ENCODE results near the gene CORO6.
"Not testable (repeated sequence)": the region's sequence is repeated elsewhere in the genome, so short reads cannot be mapped to it uniquely, and the experiment has no call there.

Gene CORO6

DNA sequence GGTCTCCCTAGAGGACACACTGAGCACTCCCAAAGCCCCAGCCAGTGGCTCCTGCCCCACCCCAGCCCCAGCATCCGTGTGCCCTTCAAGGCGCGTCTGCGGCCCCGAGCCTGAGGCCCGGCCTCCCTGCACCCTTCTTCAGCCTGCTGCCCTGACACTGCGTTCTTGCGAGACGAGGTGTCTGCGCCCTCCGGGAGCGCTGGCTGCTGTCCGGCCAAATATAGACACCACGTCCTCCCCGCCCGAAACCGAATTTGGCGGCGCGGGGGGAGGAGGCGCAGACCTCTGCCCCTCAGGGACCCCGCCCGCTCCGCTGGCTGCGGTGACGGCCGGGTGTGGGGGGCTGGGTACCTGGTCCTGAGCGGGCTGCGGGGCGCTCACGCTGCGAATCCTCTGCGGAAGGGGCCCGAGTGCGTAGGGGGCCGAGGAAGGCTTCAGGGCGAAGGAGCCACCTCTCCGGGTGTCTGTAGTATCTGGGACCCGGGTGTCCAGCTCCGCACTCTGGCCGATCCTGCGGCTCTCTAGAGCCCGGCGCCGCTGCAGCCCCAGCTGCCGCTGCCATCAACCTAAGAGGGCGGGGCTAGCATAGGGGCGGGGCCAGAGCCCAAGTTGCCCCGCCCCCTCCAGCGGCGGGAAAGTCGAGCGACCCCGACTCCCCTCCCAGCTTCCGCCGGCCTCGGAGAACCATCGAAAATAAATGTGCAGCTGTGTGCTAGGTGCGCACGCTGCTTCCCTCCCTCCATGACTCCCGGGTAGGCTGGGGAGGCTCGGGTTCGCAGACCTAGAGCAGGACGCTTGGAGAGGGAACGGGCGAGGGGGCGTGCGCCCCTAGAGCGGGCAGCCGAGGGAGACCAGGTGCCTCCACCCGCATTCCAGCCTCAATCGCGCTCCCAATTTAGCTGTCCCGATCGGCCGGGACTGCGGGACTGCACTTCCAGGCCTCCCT, at the start of gene CORO6:
CORO6 (minus strand) TSS at position 576 of the 946 bp plus-strand sequence. CDS start 1,491 bp downstream, outside the sequence.
- no peak for DNase-seq

DNA sequence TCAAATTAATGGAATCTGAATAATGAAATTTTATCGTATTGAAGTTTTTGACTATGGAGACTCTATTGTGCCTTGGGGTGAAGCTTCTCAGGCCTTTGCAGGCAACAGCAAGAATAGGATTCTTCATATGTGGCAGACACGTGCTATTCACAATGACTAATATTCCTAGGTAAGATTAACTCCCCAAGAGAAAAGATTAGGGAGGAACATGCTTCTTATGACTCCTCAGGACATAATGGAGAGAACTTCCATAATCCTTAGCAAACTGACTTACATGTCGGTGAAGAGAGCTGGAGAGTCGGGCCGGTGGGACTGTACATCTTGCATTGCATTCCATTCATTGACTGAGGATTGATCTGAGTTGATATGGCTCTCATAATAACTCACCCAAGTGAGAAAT, 48.9 kb upstream of the CORO6 start:
- no peak for DNase-seq

DNA sequence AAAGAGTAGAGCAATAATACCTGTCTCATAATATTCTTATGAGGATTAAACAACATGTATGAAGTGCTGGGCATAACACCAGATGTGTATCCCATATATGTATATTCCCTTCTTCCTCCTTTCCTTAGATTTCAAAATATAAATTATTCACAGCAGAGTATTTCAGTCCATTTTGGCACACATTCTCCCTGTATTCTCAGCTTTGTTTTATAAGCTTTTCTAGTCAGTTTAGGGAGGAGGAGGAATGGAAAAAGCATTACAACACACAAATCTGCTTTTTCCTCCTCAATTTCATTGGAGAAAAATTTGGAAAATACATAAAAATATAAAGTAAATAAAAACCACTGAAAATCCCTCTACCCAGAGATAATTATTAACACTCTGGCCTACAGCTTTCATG, 46.6 kb upstream of the CORO6 start:
- DNase-seq: no peak

DNA sequence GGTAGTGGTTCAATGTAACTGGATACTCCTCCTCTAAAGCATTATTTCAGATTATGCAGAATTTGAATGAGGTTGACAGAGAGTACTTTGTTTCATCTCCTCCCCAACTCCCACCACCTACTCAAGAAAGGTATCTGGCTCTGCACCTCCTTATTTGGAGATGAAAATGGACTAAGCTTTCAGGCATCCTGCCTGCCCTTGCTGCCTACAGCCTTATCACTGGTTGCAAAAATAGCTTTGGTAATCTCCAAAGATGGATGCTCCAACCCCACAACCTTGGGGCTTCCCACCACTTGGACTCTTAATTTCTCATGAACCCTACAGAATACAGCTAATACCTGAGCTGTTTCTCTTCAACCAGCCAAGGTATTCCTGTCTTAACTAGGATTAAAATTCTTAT, 45.3 kb upstream of the CORO6 start:
- DNase-seq: no peak

DNA sequence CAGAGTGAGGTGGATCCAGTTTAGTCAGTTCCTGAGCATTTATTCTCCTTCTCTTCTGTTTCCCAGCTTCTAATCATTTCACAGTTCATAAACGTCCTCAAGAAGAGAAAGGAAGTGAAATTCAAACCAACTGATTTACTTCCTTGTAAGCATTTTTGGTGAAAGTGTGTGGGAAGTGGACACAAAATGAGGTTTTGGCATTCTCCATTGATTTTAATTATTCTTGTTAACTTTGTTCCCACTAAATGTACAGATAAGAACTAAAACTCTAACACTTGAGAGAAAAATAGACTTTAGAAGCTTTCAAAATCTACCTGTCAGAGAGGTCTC, 42.7 kb upstream of the CORO6 start:
- no peak for DNase-seq

DNA sequence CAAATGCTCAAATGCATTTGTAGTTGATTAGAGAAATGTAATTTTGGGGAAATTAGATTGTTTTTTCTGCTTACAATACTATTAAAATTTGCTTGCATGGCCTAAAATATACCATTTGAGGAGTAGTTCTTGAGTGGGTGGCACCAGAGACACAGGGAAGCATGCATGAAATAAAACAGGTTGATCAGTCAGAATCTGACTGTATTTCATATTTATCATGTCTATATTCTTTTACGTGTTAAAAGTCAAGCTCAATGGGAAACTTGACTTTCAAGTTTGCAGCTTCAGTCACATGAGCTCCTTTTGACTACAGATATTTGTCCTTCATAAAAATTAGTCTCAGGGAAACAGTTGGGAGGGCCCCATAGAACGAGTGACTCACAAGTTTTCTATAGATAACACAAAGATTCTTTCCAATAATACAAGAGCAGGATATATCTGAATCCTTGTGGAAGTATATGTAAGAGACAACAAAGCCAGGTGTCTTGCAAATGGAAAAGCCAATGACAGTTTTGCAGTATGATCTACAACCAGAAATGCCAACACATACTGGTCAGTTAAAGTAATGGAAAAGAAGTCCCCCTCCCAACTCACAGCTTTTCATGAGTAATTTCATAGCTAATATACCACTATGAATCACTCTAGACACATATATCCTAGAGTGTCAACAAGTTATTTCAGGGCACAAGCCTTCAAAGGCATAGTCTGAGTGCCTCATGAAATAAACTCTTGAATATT, 42.2 kb upstream of the CORO6 start:
- no peak for DNase-seq

DNA sequence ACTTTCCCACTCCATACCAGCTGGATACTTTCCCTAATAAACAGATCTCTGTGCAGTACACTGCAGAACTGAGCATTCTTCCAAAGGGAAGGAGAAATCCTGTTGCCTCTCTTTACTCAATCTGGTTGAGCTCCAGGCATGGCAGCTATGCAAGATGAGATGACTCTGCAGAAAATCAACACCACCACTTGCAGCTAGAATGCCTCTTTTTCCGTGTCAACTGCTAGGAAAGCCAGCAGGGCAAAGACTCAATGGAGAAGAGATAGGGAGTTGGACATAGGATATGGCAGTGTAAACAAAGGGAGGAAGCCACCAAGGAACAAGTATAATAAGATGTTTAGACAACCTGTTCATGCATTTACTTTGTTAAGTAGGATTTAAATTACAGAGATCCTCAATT, 40.4 kb upstream of the CORO6 start:
- no peak for DNase-seq

DNA sequence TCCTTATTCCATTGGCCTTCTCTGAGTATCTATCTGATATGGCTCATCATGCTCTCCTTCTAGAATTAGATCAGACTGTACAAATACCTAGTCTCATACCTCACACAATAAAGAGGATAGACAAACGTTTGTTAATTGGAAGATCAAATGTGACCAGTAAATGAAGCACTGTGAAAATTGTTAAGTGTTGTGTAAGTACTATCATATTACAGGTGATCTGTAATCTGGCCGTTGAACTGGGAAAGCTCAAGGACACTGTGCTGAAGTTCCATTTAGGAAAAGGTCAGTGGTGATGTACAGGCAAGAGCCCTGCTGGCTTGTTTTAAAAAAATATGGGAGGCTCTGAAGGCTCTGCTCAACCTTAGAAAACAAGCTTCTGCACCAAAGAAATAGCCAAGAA, 38.5 kb upstream of the CORO6 start:
- DNase-seq: no peak

DNA sequence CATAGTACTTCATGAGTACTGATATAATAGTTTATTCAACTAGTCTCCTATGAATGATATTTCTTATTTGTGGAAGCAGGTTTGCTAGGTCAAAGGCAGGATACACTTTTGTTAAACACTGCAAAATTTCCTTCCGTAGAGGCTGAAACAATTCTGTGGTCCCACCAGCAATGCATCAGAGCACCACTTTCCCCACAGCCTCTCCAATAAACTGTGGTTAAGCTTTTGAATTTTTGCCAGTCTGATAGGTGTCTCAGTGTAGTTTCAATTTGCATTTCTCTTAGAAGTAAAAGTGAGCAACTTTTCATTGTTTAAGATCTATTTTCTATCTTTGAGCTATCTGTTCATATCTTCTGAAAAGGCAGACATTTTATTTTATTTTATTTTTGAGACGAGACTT, 36.4 kb upstream of the CORO6 start:
- DNase-seq: no peak

DNA sequence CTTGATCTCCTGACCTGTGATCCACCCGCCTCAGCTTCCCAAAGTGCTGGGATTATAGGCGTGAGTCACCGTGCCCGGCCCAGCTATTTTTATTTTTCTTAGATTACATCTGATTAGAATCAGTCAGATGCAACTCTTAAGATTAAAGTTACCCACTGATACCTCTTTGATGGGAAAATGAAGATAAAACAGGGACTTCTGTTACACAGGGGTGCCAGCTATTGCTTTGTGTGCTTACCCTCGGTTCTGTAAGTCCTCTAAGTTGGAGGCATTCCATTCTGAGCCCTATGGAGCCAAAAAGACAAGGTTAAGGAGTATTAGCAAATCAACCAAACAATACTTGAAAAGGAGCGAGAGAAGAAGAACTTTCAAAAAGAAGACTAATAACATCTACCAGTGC, 32.6 kb upstream of the CORO6 start:
- DNase-seq: no peak

DNA sequence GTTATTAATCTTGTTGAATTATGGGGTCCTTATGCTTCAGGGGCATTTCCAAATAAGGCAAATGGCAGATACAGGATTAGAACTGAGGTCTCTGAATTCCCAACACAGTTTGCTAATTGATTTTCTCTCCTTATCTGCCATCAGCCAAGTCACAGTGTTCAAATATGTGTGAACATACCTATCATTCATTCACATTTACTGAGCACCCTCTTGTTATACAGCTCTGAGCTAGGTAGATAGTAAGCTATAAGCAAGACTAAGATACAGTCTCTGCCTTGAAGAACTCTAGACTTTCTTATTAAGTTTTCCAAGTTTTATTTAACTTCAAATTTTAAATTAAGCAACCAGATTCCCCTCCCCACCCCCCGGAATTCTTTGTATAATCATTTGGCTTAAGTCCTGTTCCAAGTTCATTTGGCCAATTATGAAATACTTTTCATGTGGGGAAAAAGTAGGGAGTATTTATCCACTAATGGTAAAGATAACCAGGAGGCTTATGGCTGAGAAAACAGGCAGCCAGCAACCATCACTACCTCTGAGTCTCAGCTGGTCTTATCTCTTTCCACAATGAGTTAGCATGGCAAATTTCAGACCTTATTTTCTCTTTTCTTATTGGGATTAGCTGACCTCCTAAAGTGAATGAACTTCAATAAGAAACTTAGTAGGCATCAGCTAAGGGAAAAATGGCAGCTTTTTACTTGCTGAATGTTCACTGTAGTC, 31.4 kb upstream of the CORO6 start:
- no peak for DNase-seq

DNA sequence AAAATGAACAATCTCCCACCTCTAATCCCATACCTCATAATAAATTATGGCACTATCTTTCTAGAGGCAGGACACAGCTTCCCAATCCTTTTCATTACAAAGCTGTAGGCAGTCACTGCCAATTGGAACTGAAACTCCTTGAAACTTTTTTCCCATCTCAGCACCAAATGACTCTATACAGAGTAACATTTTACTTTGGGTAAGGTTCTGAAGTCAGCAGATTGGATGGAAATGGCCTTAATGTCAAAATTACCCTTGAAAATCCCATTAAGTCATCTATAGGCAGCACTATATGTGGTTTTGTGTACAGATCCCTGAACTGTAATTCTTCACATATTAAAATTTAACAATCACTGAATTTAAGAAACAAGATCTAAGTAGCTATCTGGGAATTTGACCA, 30.3 kb upstream of the CORO6 start:
- DNase-seq: no peak

DNA sequence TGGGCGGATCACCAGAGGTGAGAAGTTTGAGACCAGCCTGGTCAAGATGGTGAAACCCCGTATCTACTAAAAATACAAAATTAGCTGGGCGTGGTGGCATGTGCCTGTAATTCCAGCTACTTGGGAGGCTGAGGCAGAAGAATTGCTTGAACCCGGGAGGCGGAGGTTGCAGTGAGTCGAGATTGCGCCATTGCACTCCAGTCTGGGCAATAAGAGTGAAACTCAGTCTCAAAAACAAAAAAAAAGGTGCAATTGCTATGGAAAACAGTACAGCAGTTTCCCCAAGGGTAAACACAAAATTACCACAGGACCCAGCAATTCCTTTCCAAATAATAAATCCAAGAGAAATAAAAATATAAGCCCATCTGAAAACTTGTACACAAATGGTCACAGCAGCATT, 29.2 kb upstream of the CORO6 start:
- DNase-seq: not testable (repeated sequence)

DNA sequence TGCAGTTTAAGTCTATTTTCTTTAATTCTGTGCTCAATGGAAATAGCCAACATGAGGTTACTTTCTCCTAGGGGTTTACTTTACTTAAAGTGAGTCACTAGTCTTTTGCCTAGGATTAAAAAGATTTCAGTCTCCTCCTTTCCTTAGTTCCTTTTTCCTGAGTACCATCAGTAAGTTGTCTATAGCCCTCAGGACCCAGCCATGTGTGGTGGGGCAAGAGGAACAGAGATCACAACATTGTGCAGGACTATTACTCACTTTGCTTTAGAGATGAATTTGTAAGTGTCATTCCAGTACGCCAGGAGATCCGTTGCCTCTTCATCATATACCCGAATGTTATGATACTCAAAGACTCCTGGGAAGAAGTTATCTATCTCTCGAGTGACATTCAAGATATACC, 27.7 kb upstream of the CORO6 start:
- DNase-seq: no peak

DNA sequence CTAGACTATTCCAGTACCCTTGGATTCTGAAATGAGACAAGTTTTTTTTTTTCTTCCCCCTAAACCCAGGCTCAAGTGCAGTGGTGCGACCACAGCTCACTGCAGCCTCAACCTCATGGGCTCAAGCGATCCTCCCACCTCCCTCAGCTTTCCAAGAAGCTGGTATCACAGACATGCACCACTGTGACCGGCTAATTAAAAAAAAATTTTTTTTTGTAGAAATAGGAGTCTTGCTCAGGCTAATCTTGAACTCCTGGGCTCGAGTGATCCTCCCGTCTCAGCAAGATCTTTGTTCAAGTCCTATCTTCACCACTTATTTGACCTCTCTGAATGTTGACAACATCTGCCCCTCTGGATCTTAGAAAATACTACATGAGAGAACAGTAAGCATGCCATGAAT, 26.6 kb upstream of the CORO6 start:
- DNase-seq: no peak

DNA sequence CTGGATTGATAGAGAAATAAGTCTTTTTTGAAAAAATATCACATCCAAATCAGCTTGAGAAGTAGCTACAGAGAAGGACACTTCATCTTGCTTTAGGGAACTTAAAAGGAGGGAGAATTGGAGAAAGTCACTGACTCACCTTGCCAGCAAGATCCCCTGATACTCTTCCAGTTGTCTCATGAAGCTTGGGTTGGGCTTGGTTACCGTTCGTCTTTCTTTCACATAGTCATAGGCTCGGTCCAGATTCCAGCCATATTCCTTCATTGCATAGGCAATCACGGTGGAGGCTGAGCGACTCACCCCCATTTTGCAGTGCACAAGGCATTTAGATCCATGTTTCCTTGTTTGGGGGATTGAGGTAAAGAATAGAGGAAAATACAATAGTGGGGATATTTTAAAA, 25.3 kb upstream of the CORO6 start:
- no peak for DNase-seq

DNA sequence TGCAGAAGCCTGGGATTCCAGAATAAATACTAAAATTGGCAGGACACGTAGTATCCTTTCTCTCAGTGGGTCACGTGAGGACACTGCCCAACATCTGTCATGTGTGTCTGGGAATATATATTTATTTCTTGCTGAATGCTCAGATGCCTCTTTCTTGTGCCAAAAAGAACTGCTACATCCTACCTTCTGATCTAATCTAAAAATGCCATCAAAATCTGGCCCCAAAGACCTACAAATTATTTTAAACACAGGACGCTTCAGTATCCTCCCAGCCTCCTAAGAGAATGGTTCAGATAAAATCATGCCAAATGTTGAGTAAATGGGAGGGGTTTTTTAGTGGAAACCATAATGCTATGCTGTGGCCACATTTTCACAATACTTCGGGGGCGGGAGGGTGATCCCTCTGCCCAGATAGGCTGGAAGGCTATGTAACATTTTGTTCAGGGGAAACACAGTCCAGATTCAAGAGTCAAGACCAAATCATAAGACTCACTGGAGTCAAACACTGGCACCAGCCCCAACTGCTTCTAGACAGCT, 22.9 kb upstream of the CORO6 start:
- no peak for DNase-seq

DNA sequence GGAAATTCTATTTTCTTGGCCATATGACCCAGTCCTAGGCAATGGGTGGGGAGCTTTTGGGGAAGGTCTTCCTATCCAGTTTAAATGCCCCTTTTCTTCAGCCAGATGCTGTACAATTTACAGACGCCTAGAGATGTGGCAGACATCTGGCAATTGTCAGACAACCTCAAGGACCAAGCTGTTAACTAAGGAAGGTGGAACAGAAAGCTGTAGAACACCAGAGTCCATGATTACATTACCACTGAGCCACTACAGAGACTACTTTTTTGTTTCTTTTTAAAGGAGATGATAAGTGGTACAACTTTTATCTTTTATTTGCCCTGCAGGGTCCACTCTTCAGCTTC, 21.1 kb upstream of the CORO6 start:
- DNase-seq: no peak

DNA sequence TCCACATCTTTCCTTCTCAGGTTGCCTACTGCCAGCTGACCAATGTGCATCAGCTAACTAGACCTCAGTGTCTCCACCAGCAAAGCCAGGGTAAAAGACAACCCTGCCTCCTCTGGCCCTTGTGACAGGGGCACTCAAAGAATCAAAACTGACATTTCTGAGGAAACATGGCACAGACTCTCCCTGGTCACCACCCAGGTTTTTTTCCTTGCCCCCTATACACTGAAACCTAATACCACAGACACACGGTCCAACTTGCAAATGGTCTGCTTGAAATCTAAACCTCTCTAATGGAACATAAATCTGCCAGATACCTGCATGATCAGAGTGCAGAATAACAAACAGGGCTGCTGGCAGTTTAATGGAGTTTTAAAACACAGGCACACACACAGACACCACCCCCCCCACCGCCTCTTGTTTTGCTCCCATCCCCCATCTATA, 19.5 kb upstream of the CORO6 start:
- peak; percentile 3 for DNase-seq

DNA sequence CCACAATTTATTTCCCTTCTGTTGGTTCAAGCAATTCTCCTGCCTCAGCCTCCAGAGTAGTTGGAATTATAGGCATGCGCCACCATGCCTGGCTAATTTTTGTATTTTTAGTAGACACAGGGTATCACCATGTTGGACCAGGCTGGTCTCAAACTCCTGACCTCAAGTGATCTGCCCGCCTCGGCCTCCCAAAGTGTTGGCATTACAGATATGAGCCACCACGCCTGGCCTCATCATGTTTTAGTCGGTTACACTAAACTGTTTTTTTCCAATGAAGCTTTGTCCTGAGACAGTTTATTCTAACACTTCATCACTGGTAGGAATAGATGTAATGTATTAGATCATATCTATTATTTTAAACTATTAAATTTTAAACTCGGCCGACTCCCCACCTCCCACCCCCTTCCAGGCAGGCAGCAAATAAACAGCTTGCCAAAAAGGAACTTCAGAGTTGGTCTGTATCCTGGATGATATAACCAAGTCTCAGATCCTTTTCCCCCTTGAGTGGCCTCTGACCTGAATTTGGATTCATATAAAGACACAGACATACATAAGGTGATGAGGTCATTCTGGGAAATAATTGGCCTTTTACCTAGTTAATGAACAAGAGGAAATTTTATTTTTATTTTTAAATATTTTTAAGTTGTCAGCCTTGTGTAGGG, 18.4 kb upstream of the CORO6 start:
- DNase-seq: no peak

DNA sequence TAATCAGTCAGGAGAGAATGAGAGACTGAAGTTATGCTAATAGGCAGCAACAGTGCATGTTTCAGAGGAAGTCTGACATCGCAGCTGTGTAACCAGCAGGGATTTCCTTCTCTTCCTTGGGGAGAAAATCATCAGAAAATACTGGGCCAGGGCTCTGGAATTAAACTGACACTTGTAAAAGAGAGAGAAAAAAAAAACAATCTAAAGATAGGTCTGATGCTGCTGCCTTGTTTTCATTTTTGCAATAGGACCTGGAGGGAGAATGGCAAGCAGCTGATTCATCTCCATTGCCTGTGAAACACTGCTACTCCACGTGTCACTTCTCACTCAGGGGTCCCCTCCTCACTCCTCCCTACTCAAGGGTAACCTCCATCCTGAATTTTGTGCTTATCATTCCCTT, 17.7 kb upstream of the CORO6 start:
- DNase-seq: no peak

DNA sequence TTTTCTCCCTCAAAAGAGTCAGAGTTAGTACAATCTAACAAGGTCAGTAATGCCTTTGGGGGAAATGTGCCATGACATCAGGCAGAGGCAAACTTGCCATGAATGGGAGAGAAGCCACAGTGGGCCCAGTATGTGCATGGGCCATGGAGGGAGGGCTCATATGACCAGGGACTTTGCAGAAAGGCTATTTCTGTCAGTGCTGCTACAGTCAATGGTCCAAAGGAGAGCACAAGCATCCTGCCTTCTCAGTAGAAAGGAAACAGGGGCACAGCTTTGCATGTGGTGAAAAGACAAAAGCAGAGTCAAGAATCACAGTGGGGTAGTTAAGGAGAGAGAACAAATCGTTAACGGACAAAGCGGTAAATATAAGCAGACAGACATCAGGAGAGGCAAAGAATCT, 11.2 kb upstream of the CORO6 start:
- DNase-seq: no peak

DNA sequence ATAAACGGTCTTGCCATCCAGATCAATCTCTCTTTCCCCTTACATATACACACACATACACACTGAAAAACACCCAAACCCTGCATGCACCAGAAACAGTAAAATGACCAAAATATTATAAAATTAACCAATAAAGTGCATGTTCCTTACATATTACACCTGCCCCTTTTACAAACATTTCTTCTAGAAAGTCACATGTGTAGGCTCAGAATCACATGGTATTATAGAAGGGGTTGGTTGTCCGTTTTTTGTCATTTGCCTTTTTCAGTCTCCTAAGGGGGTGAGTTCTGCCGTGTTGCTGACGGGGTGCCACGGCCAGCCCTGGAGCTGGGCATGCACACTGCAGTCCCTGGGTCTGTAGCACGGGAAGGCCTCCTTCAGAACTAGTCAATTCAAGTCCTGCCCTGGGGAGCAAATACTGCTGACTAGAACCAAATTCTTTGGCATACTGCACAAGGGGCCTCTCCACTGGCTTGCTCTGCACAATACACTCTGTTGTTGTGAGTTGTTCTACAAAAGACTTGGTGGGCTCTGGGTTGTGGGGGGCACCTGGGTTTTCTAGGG, 8.0 kb upstream of the CORO6 start:
- no peak for DNase-seq
